ENCODE measurements around the gene HLA-DMA.

The HLA-DMA gene

GRCh38 chr6:32954267-32954666 is 1.4 kb upstream of the HLA-DMA start:
- DNase-seq (ENCODE audit: low read depth) = no peak
- no peak for TF ChIP-seq CTCF (IDR thresholded peaks at IDR 0.05; ENCODE audit: low read depth, low read length, missing control alignments)
- no peak overlapping the region for H3K4me3 ChIP-seq (ENCODE audit: low read depth, low read length)

GRCh38 chr6:32953775-32954174 is 878 bp upstream of the HLA-DMA start:
- H3K4me3 ChIP-seq (ENCODE audit: low read depth, low read length) = no peak overlapping the region
- no peak for DNase-seq (ENCODE audit: low read depth)
- no peak for TF ChIP-seq CTCF (IDR thresholded peaks at IDR 0.05; ENCODE audit: low read depth, low read length, missing control alignments)

- H3K4me3 ChIP-seq (ENCODE audit: low read depth, low read length) = peak overlapping the region; percentile 83
Measured at GRCh38 chr6:32950449-32950848, 2.4 kb downstream of the HLA-DMA start.

GRCh38 chr6:32950010-32950409 is 2.9 kb downstream of the HLA-DMA start:
- H3K4me3 ChIP-seq (ENCODE audit: low read depth, low read length) = peak overlapping the region; percentile 83
- DNase-seq (ENCODE audit: low read depth) = no peak
- TF ChIP-seq CTCF (IDR thresholded peaks at IDR 0.05; ENCODE audit: low read depth, low read length, missing control alignments) = no peak

More at GRCh38 chr6:32950449-32950848, 2.4 kb downstream of the HLA-DMA start:
- TF ChIP-seq CTCF (IDR thresholded peaks at IDR 0.05; ENCODE audit: low read depth, low read length, missing control alignments) = no peak
- DNase-seq (ENCODE audit: low read depth) = no peak

- TF ChIP-seq CTCF (IDR thresholded peaks at IDR 0.05; ENCODE audit: low read depth, low read length, missing control alignments) = no peak
- no peak for DNase-seq (ENCODE audit: low read depth)
- peak overlapping the region; percentile 83 for H3K4me3 ChIP-seq (ENCODE audit: low read depth, low read length)
Measured at GRCh38 chr6:32949113-32949512, 3.8 kb downstream of the HLA-DMA start.

GRCh38 chr6:32947552-32948465 is 5.1 kb downstream of the HLA-DMA start:
- no peak for DNase-seq (ENCODE audit: low read depth)
- H3K4me3 ChIP-seq (ENCODE audit: low read depth, low read length) = peak overlapping the region; percentile 5
- peak; percentile 68 for TF ChIP-seq CTCF (IDR thresholded peaks at IDR 0.05; ENCODE audit: low read depth, low read length, missing control alignments)

- H3K4me3 ChIP-seq (ENCODE audit: low read depth, low read length) = no peak overlapping the region
- TF ChIP-seq CTCF (IDR thresholded peaks at IDR 0.05; ENCODE audit: low read depth, low read length, missing control alignments) = no peak
- DNase-seq (ENCODE audit: low read depth) = no peak
Measured at GRCh38 chr6:32946893-32947292, 6.0 kb downstream of the HLA-DMA start.
